GM23338 (cell line): ENCODE results near the gene FAM168A. TPM values are rescaled to one million over a fixed set of nuclear protein-coding genes. Genes with fewer than 3 reads are reported as not detected.

Experiments used
- ATAC-seq: fragments of 200-7000 bp; cut with Tn5 transposase; 3 replicates; pipeline ENCODE4 v1.9.1; 2020
- DNase-seq: peaks from one replicate; pipeline ENCODE4 v3.0.0-alpha.2; 2015; ENCODE audit warnings: low spot score
- H2AFZ ChIP-seq: fragments of 200-600 bp; sonication (generic); 2 replicates; pipeline ENCODE4 v1.8.0; 2016; ENCODE audit warnings: antibody characterized with exemption, mild to moderate bottlenecking, moderate library complexity
- H3F3A ChIP-seq: fragments of 200-600 bp; sonication (generic); replicated peaks from 2 replicates; pipeline ENCODE4 v1.8.0; 2017; ENCODE audit warnings: antibody characterized with exemption, mixed run types, low read depth
- H3K27ac ChIP-seq: fragments of 200-600 bp; sonication (generic); 2 replicates; pipeline ENCODE4 v1.6.1; 2016; ENCODE audit warnings: low read depth
- H3K27me3 ChIP-seq: fragments of 200-600 bp; sonication (generic); 2 replicates; pipeline ENCODE4 v1.8.0; 2016; ENCODE audit warnings: mild to moderate bottlenecking, mixed run types, moderate library complexity; ENCODE audit not compliant: insufficient read depth
- H3K36me3 ChIP-seq: fragments of 200-600 bp; sonication (generic); 2 replicates; pipeline ENCODE4 v1.8.0; 2016; ENCODE audit warnings: mild to moderate bottlenecking; ENCODE audit not compliant: insufficient read depth
- H3K4me1 ChIP-seq: fragments of 200-600 bp; sonication (generic); 2 replicates; pipeline ENCODE4 v1.8.0; 2016; ENCODE audit warnings: mild to moderate bottlenecking, moderate library complexity; ENCODE audit not compliant: insufficient read depth
- H3K4me2 ChIP-seq: fragments of 200-600 bp; sonication (generic); 2 replicates; pipeline ENCODE4 v1.7.1; 2017; ENCODE audit warnings: mixed run types
- H3K4me3 ChIP-seq: fragments of 200-600 bp; sonication (generic); 2 replicates; pipeline ENCODE4 v1.6.1; 2016; ENCODE audit warnings: mixed run types
- H3K79me2 ChIP-seq: fragments of 200-600 bp; sonication (generic); replicated peaks from 2 replicates; pipeline ENCODE4 v1.8.0; 2017; ENCODE audit warnings: mild to moderate bottlenecking; ENCODE audit not compliant: insufficient read depth
- H3K9me2 ChIP-seq: fragments of 200-600 bp; sonication (generic); 2 replicates; pipeline ENCODE4 v1.8.0; 2017; ENCODE audit not compliant: insufficient read depth
- H4K20me1 ChIP-seq: fragments of 200-600 bp; sonication (generic); replicated peaks from 2 replicates; pipeline ENCODE4 v1.8.0; 2017; ENCODE audit warnings: mild to moderate bottlenecking; ENCODE audit not compliant: insufficient read depth
- H3K27ac Mint-ChIP-seq: 2 replicates; pipeline ENCODE4 v1.8.0; 2020; ENCODE audit warnings: inconsistent platforms, mild to moderate bottlenecking, moderate library complexity, mixed read lengths
- H3K27me3 Mint-ChIP-seq: 3 replicates; pipeline ENCODE4 v1.8.0; 2022; ENCODE audit warnings: low read depth, mild to moderate bottlenecking, moderate library complexity, mixed read lengths, inconsistent platforms; ENCODE audit not compliant: insufficient read depth, poor library complexity
- H3K36me3 Mint-ChIP-seq: 3 replicates; pipeline ENCODE4 v1.8.0; 2021; ENCODE audit warnings: low read depth, mild to moderate bottlenecking, inconsistent platforms, moderate library complexity, mixed read lengths
- H3K4me1 Mint-ChIP-seq: 3 replicates; pipeline ENCODE4 v1.8.0; 2020; ENCODE audit warnings: mild to moderate bottlenecking, inconsistent platforms, mixed read lengths
- H3K4me3 Mint-ChIP-seq: 3 replicates; pipeline ENCODE4 v1.8.0; 2021; ENCODE audit warnings: moderate library complexity, mild to moderate bottlenecking, inconsistent platforms, mixed read lengths
- H3K9me3 Mint-ChIP-seq: 3 replicates; pipeline ENCODE4 v1.8.0; 2020; ENCODE audit warnings: moderate library complexity, mild to moderate bottlenecking, inconsistent platforms, mixed read lengths
- EZH2 ChIP-seq: fragments of 200-600 bp; sonication (generic); IDR thresholded peaks from one replicate; pipeline ENCODE4 v1.8.0; 2017; ENCODE audit warnings: antibody characterized with exemption, mild to moderate bottlenecking, low read depth; ENCODE audit not compliant: unreplicated experiment
- NANOG ChIP-seq: IDR thresholded peaks from 2 replicates; pipeline ENCODE4 v1.6.1; 2016; ENCODE audit warnings: antibody characterized with exemption, borderline replicate concordance
- POLR2AphosphoS5 ChIP-seq: IDR thresholded peaks from 2 replicates; pipeline ENCODE4 v1.6.1; 2016; ENCODE audit warnings: antibody characterized with exemption, low read depth
- polyA plus RNA-seq: library from polyadenylated mRNA; unstranded; fragments of >200 nt; fragmentation: Nextera tagmentation; extraction: Ambion mirVana; gene quantifications from 2 replicates; pipeline ENCODE4 v1.2.1, GENCODE V29; 2016
- total RNA-seq: library from RNA; depleted of rRNA; stranded (reverse); fragments of >200 nt; shearing (Covaris generic); gene quantifications from 2 replicates; pipeline ENCODE4 v1.2.3, GENCODE V29; 2014
- TF ChIP-seq, protein P1 (sequence below), 2 experiments: fragments of 200-600 bp in 1 of 2; sonication (generic) in 1 of 2; conservative IDR thresholded peaks; 2 replicates each; pipeline versions ENCODE4 v1.5.1 to v1.6.1; 2016 to 2017; ENCODE audit warnings: antibody characterized with exemption in 2 of 2, low read depth in 2 of 2, mild to moderate bottlenecking in 2 of 2, moderate library complexity in 1 of 2
- TF ChIP-seq, protein P2 (sequence below): IDR thresholded peaks from 2 replicates; pipeline ENCODE4 v1.6.1; 2016; ENCODE audit warnings: antibody characterized with exemption
- TF ChIP-seq, protein P3 (sequence below): IDR thresholded peaks from one replicate; pipeline ENCODE4 v1.6.1; 2018; ENCODE audit warnings: antibody characterized with exemption; ENCODE audit not compliant: unreplicated experiment

The FAM168A gene
- total and polyA plus RNA-seq, 2 experiments from 2014 or later, result 8.0 to 20.3 TPM

DNA sequence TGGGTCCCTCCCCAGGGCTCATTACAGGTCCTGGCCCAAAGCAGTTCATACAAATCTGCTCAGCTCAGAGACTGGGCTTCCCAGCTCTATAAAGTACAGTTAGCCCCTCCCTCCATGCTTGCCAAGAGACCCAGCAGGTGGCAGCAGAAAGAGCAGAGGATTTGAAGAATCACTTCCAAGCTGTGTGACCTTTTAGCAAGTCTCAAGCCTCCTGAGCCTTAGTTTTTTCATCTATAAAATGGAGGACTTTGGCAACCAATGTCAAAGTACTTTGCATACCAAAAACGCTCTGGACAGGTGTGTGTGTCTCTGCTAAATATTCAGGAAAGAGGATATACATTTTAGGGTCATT lies 195.1 kb downstream of the FAM168A start:
- H3K27ac ChIP-seq, result no peak overlapping the region
- 0 out of 2 replicates have a peak, but pooled peaks cover 2% of the 10 kb centered on the region for H3F3A ChIP-seq
- TF ChIP-seq POLR2AphosphoS5, result no peak
- TF ChIP-seq, protein P1, sequence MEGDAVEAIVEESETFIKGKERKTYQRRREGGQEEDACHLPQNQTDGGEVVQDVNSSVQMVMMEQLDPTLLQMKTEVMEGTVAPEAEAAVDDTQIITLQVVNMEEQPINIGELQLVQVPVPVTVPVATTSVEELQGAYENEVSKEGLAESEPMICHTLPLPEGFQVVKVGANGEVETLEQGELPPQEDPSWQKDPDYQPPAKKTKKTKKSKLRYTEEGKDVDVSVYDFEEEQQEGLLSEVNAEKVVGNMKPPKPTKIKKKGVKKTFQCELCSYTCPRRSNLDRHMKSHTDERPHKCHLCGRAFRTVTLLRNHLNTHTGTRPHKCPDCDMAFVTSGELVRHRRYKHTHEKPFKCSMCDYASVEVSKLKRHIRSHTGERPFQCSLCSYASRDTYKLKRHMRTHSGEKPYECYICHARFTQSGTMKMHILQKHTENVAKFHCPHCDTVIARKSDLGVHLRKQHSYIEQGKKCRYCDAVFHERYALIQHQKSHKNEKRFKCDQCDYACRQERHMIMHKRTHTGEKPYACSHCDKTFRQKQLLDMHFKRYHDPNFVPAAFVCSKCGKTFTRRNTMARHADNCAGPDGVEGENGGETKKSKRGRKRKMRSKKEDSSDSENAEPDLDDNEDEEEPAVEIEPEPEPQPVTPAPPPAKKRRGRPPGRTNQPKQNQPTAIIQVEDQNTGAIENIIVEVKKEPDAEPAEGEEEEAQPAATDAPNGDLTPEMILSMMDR (conservative IDR thresholded peaks at IDR 0.05; ENCODE audit: low read depth in 2 of 2), result peak in 1 of 2 experiments; percentile 44; a peak in 2 of 4 replicates
- TF ChIP-seq NANOG, result no peak
- no peaks in the 10 kb centered on the region for H3K4me1 ChIP-seq
- peak; percentile 20 for ATAC-seq
- H3K27me3 ChIP-seq, result no peaks in the 10 kb centered on the region
- Mint-ChIP-seq H3K4me3 (no peak overlapping the region), H3K27ac (no peak overlapping the region), H3K9me3 (no peaks in the 10 kb centered on the region; the same call in 2 of the 3 replicates), H3K36me3 (no peaks in the 10 kb centered on the region), H3K4me1 (peaks cover 5% of the 10 kb centered on the region; the same call in 2 of the 3 replicates), H3K27me3 (peaks cover 2% of the 10 kb centered on the region)
- H3K4me2 ChIP-seq, result no peak overlapping the region
- no peak for DNase-seq
- no peaks in the 10 kb centered on the region; the same call in 1 of the 2 replicates for H4K20me1 ChIP-seq
- H3K4me3 ChIP-seq, result no peak overlapping the region
- no peak overlapping the region for H2AFZ ChIP-seq
- H3K79me2 ChIP-seq, result no peaks in the 10 kb centered on the region
- no peaks in the 10 kb centered on the region for H3K36me3 ChIP-seq
- H3K9me2 ChIP-seq, result no peaks in the 10 kb centered on the region

DNA sequence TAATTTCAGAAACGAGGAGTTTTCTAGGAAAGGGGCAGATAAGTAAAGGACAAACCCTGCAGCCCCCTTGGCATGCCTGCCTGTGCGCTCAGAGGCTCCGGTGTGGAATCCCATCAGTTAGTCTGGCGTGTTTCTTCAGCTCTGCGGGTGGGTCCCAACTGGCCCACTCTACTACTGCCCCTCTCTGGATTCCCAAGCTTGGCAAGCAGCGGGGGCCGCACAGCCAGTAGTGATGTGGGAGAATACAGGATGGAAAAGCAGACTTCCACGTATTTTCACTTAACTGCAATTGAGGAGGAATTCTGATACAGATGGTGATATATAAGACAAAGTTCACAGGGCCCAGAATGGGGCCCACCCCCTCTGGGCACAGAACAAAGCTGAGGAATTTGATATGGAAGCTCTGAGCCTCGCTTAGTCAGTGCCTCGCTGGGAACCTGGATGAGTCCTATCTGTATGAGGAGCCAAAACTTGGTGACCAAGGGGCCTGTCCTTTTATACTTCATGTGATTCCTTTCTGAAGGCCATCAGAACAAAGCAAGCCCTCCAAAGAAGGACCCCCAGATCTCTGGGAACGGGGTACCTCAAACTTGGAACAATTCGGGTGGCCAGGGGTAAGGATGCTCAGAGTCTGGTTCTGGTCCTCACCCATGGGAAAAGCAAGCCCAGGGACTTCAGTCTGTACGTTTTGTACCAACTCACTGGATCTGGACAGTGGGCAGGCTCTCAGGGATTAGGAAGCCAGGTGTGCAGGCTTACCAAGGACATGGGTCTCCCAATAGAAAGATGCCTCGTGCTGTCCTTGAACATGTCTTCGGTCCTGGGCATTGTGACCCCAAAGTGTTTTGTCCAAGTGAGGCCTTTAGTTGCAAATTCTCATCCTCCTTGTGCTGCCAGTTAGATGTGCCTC lies 195.7 kb downstream of the FAM168A start:
- peaks cover 5% of the 10 kb centered on the region; the same call in 2 of the 3 replicates for H3K4me1 Mint-ChIP-seq
- Histone ChIP-seq H3K79me2 (no peaks in the 10 kb centered on the region), H3K4me2 (no peak overlapping the region), H3K9me2 (no peaks in the 10 kb centered on the region), H3K27ac (no peak overlapping the region), H4K20me1 (no peaks in the 10 kb centered on the region; the same call in 1 of the 2 replicates), H3K27me3 (no peaks in the 10 kb centered on the region), H3F3A (0 out of 2 replicates have a peak, but pooled peaks cover 2% of the 10 kb centered on the region), H3K4me3 (no peak overlapping the region), H2AFZ (no peak overlapping the region), H3K36me3 (no peaks in the 10 kb centered on the region), H3K4me1 (no peaks in the 10 kb centered on the region)
- H3K36me3 Mint-ChIP-seq, result no peaks in the 10 kb centered on the region
- no peak overlapping the region for H3K4me3 Mint-ChIP-seq
- H3K27me3 Mint-ChIP-seq, result peaks cover 2% of the 10 kb centered on the region
- H3K9me3 Mint-ChIP-seq, result no peaks in the 10 kb centered on the region; the same call in 2 of the 3 replicates
- ATAC-seq (peak; percentile 22), DNase-seq (no peak)
- H3K27ac Mint-ChIP-seq, result no peak overlapping the region
- TF ChIP-seq, protein P2, sequence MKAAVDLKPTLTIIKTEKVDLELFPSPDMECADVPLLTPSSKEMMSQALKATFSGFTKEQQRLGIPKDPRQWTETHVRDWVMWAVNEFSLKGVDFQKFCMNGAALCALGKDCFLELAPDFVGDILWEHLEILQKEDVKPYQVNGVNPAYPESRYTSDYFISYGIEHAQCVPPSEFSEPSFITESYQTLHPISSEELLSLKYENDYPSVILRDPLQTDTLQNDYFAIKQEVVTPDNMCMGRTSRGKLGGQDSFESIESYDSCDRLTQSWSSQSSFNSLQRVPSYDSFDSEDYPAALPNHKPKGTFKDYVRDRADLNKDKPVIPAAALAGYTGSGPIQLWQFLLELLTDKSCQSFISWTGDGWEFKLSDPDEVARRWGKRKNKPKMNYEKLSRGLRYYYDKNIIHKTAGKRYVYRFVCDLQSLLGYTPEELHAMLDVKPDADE, result no peak
- TF ChIP-seq EZH2 (no peak), NANOG (no peak)
- TF ChIP-seq, protein P3, sequence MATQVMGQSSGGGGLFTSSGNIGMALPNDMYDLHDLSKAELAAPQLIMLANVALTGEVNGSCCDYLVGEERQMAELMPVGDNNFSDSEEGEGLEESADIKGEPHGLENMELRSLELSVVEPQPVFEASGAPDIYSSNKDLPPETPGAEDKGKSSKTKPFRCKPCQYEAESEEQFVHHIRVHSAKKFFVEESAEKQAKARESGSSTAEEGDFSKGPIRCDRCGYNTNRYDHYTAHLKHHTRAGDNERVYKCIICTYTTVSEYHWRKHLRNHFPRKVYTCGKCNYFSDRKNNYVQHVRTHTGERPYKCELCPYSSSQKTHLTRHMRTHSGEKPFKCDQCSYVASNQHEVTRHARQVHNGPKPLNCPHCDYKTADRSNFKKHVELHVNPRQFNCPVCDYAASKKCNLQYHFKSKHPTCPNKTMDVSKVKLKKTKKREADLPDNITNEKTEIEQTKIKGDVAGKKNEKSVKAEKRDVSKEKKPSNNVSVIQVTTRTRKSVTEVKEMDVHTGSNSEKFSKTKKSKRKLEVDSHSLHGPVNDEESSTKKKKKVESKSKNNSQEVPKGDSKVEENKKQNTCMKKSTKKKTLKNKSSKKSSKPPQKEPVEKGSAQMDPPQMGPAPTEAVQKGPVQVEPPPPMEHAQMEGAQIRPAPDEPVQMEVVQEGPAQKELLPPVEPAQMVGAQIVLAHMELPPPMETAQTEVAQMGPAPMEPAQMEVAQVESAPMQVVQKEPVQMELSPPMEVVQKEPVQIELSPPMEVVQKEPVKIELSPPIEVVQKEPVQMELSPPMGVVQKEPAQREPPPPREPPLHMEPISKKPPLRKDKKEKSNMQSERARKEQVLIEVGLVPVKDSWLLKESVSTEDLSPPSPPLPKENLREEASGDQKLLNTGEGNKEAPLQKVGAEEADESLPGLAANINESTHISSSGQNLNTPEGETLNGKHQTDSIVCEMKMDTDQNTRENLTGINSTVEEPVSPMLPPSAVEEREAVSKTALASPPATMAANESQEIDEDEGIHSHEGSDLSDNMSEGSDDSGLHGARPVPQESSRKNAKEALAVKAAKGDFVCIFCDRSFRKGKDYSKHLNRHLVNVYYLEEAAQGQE, result no peak
